NCI-H2171 (cell line): ENCODE data around the gene DDX17.
A peak's percentile ranks its signal among the peaks of the same experiment; 100 is the strongest.

ENCODE experiments used
- DNase-seq: peaks from one replicate; lab custom pipeline; 2025; lab: John Stamatoyannopoulos, UW

DDX17 gene

GRCh38 chr22:38465673-38466490 lies 40.2 kb downstream of the DDX17 start:
- DNase-seq = peak; percentile 84

DNA sequence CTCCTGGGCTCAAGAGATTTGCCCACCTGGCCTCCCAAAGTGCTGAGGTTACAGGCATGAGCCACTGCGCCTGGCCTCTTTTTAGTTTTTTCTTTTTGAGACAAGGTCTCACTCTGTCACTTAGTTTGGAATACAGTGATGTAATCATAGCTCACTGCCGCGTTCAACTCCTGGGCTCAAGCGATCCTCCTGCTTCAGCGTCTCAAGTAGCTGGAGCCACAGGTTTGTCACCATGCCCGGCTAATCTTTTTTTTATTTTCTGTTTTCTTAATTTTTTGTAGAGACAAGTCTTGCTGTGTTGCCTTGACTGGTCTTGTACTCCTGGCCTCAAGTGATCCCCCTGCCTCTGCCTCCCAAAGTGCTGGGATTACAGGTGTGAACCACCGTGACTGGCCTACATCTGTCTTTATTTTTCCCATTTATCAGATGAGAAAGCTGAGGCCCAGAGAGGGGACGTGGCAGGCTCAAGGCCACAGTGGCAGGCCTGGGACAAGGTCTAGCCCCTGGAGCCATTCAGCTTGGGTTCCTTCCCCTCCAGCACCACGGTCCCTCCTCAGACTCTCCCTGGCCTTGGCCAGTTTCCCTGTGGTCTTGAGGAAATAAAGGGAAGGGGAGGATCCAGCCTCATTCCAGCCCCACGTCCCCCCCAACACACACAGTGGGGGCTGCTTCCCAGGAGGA lies 41.0 kb downstream of the DDX17 start:
- no peak for DNase-seq

GRCh38 chr22:38462960-38463784 lies 42.9 kb downstream of the DDX17 start:
- DNase-seq = peak; percentile 39

DNA sequence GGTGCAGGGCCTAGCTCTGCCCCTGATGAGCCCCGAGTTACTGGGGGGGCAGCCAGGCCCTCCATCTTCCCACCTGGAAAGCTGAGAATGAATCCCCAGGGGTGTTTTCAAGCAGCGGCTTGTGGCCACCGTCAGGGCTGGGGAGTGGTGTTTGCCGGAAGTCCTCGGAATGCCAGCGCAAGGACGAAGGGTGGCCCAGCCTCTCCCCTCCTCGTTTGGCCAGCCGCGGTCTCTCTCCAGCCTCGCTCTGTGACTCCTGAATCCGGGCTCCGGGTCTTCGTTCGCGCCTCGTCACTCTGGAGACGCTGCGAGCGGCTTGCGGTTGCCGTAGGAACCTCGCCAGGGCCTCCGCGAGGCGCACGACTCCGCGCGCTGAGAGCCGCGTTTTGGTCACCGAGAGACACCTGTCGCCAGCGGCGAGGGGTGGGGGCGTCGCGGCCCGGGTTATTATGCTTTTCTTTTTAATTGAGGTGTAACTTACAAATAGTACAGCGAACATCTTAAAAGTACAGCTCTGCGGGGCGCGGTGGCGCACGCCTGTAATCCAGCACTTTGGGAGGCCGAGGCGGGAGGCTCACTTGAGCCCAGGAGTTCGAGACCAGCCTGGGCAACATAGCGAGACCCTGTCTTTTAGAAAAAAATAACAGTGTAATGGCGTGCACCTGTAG lies 44.6 kb downstream of the DDX17 start:
- peak; percentile 93 for DNase-seq

- DNase-seq = peak; percentile 35
Measured at GRCh38 chr22:38461057-38461413, 45.1 kb downstream of the DDX17 start.

- peak; percentile 20 for DNase-seq
Measured at GRCh38 chr22:38460426-38460840, 45.7 kb downstream of the DDX17 start.

DNA sequence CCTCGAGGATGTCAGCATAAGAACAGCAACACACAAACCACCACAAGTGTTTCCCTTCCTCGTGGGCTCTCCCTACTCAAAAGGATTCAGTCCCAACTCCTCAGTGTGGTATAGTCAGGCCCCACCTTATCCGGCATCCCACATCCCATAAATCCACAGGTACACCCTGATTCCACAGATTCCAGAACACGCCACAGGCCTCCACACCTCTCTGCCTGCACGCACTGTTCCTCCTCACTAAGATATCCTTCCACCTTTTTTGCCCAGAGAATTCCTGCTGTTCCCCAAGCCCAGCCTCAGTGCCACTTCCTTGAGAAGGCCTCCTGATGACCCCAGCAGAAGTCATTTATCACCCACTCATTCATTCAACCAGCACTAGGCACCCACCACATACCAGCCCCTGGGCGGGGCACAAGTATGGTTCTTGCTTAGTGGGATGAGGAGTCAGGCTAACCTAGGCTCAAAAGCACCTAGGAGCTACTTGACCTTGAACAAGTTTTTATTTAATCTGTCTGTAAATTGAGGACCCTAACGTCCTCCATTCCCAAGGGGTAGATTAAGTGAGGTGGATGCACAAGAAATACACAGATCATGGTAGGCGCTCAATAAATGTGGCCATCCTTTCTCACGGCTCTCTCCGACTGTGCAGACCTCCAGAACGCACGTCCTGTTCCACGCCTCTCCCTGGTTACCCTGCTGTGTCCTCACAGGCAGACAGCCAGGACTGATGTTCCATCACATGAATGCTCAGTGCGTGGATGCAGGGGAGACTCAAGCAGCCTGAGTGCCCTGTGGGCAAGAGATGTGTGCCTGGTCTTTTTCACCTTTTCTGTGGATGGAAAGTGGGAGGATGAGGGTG lies 49.0 kb downstream of the DDX17 start:
- no peak for DNase-seq

GRCh38 chr22:38456272-38456835 lies 49.8 kb downstream of the DDX17 start:
- no peak for DNase-seq

DNA sequence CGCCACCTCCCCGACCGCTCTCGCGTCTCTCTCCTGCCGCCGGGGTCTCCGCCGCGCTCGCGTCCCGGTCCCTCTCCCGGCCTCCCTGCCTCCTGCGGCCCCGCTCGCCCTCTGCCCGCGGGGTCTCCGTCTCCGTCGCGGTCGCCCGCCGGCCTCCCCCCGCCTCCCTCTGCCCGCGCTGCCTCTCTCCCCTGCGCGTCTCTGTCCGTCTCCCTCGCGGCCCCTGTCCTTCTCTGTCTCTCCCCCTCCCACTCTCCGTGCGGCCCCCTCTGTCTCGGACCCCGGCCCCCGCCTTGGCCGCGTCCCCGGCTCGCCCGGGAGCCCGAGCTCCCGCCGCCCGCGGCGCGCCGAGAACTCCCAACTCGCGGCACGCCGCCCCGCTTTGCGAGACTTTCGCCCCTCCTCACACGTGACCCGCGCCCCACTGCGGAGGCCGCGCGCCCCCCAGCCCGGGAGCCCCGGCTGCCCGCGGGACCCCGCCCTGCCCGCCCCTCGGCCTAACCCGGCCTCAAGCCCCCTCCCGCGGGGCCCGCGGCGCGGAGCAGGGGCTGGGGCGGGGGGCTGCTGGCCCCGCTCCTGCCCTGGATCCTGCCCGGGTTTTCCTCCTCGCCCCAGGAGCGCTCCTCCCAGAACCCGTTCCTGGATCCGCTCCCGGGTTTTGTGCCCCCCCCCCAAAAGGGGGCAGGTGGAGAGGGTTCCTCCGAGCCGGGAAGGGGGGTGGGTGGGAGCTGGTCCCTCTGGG lies 50.4 kb downstream of the DDX17 start:
- peak; percentile 66 for DNase-seq

DNA sequence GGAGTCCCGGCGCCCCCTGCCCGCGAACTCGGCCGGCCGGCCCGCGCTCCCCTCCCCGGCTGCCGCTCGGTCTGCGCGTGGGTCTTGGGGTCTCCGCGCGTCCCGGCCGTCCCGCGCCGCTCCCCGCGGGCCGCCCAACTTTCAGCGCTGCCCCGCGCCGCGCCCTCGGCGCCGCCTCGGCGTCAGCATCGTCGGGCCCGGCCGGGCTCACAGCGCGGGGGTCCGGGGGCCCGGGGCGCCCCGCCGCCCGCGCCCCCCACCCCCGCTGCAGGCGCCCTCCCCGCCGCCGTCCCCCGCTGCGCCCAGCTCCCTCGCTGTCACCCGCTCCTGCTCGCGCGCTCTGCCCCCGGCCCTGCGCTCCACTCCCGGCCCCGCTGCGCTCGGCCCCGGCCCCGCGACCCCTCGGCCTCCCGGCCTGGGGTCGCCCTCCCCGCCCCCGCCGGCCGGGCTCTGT lies 51.0 kb downstream of the DDX17 start, which contains the start of gene KCNJ4:
Gene KCNJ4, minus strand, starts transcription at position 124 of the 454 bp plus-strand sequence. CDS start 27,067 bp downstream, outside the sequence.
- DNase-seq = no peak

- no peak for DNase-seq
Measured at GRCh38 chr22:38454353-38455075, 51.6 kb downstream of the DDX17 start.

GRCh38 chr22:38453996-38454352 lies 52.1 kb downstream of the DDX17 start:
- DNase-seq = no peak

DNA sequence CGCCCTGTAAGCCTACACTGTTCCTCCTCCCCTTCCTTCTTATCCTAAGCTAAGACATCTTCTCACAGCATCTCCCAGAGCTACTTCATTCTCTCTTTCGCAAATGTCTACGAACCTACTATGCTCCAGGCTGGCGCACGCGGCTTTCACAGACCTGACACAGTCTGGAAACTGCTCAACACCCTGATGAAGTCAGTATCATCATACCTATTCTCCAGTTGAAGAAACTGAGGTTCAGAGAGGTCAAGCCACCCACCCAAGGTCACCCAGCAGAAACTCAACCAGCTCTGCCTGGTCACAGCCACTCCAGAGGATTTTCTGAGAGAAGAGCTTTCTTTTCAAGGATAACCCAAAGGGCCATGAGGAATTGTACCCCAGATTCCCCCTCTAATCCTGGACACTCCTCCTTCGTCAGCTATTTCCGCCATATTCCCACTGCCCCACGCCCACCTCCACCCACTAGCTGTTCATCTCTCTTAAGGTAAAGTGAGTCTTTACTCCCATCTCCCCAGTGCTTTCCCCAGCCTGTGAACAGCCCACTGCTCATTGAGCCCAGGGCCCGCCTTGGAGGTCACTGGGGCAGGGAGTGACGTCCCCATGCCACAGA lies 52.9 kb downstream of the DDX17 start:
- no peak for DNase-seq

DNA sequence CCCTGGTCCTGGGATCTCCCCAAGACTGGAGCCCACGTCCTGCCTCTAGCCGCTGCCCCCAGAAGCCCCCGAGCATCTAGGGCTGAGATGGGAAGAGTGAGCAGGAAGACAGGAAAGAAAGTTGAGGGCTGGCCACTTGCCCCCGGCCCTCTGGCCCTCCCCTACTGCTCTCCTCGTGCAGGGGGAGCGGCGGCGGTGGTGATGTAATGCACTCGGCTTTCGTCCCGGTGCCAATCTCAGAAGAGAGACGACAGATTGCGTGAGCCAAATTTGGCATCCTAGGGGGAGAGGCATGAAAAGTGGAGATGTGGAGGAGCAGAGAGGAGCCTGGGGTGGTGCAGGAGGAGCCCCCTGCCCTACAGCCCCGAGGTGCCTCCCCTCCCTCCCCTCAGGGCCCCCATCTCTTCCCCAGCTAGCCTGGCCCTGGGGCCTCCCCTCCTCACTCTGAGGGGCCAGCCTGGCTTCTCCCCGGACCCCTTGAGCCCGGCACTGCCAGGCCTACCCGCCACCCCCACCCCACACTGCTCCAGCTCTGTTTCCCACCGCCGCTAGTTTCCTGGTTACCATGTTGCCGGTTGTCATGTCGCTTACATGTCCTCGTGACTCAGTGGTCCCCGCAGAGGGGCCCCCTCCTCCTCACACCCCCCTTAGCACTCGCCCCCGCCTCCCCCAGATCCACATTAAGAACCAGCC lies 53.6 kb downstream of the DDX17 start:
- peak; percentile 83 for DNase-seq

DNA sequence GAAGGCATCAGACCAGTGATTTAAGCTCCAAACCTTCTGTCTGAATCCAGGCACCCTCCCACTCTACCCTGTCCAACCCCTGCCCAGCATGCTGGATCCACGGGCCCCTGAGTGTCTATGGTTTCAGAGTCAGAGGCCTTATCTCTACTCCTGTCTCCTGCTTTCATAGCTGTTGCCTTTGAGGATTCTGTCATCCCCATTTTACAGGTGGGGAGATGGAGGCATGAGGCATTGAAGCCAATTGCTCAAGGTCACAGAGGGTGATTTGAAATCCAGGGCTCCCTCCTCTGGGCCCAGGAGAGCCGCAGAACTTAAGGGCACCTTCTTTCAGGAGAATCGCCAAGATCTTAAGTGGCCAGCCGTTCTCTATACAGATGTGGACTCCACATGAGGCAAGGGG lies 54.2 kb downstream of the DDX17 start:
- no peak for DNase-seq

- DNase-seq = no peak
Measured at GRCh38 chr22:38451404-38451803, 54.7 kb downstream of the DDX17 start.

DNA sequence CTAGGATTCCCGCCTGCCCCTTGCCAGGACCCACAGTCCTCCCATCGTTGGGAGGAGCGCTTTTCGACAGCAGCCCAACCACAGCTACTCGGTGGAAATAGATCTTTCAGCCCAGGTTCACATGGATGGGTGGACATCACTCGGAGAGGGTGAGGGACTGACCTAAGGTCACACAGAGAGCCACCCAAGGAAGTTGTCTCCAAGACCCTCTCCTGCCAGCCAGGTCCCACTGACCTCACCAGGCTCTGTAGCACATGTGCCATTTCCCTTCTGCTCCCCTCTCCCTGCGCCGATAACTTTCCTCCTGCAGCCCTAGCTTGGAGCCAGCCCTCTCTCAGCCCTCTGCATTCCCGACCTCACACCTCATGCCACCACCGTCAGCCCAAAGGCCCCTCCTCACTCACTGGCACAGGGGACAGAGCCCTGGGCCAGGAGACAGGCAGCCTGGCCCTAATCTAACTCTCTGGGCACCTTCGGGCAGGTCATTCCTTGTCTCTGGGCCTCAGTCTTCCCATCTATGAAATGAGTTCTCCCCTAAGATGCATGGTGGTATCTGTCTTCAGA lies 55.8 kb downstream of the DDX17 start:
- DNase-seq = no peak

DNA sequence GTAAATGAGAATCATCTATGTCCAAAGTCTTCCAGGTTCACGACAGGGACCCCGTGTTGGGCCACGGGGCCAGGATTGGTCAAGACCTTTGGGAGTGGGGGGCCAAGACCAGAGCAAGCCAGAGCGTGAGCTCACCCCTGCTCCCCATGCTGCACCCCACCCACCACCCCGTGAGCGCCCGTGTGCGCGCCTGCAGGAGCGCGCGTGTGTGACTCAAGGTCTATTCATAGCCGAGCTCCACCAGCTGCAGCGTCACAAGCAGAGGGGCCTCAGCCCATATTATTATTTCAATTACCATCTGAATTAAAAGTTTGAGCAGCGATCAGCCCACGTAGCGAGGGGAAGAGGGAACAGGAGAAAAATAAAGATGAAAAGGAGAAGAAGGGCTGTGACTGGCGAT lies 56.3 kb downstream of the DDX17 start:
- DNase-seq = no peak
